GM10266 (cell line): ENCODE measurements around the gene WDPCP.

Source experiments
- DNase-seq: peaks from one replicate; pipeline ENCODE4 v3.0.0; 2012; ENCODE audit errors: extremely low spot score
- TF ChIP-seq, protein P1 (sequence below): IDR thresholded peaks from 2 replicates; pipeline ENCODE4 v1.5.1; 2012; ENCODE audit warnings: mild to moderate bottlenecking, low read depth; ENCODE audit not compliant: control insufficient read depth, insufficient read depth; ENCODE audit errors: missing control alignments

Gene WDPCP

DNA sequence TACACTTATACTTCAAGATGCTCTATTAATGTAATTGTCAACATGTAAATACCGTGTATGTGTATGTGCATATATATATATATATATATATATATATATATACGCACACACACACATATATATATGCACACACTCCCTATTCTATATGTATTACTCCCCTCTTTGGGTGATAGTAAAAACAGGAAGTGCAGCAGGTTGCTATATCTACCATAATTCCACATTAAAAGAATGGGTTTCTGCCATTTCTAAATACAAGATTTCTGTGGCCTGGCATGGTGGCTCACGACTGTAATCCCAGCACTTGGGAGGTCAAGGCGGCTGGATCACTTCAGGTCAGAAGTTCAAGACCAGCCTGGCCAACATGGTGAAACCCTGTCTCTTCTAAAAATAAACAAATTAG lies 460.7 kb downstream of the WDPCP start:
- DNase-seq = no peak
- TF ChIP-seq, protein P1, sequence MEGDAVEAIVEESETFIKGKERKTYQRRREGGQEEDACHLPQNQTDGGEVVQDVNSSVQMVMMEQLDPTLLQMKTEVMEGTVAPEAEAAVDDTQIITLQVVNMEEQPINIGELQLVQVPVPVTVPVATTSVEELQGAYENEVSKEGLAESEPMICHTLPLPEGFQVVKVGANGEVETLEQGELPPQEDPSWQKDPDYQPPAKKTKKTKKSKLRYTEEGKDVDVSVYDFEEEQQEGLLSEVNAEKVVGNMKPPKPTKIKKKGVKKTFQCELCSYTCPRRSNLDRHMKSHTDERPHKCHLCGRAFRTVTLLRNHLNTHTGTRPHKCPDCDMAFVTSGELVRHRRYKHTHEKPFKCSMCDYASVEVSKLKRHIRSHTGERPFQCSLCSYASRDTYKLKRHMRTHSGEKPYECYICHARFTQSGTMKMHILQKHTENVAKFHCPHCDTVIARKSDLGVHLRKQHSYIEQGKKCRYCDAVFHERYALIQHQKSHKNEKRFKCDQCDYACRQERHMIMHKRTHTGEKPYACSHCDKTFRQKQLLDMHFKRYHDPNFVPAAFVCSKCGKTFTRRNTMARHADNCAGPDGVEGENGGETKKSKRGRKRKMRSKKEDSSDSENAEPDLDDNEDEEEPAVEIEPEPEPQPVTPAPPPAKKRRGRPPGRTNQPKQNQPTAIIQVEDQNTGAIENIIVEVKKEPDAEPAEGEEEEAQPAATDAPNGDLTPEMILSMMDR = no peak

DNA sequence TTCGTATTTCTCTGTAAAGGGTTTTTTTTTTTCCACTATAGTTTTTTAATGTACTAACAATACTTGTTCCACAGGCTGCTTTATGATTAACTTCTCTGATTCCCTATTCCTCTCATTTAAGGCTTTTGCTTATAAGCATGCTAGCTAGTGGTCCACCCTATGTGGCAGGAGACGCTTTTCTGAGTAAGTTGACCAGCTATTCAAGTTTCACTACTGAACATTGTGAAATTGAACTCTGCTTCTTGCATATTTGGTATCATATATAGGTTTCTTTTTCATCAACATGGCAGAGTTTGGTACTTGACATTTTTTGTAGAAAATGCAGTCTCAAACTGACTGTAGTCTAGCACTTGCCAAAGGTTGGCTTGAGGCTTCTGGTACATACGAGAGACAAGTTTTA lies 463.4 kb downstream of the WDPCP start:
- TF ChIP-seq, protein P1 = no peak
- no peak for DNase-seq

DNA sequence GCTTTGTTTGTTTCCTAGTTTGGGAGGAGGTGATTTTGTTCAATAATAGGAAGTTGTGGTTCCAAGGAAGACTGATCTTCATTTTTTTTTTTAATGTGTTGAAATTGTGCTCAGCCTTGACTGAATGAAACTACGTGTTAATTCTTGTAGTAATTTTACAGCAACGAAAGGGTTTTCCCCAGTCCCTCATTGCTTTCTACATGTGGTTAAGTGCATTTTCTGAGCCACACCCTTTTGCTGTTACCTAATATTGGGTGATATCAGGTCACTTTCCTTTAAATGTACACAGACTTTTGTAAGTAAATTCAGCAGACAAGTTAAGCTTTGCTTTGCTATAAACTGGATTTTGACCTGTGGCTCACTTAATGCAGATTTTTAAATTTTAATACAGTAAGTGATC lies 464.1 kb downstream of the WDPCP start:
- TF ChIP-seq, protein P1 = no peak
- DNase-seq = peak; percentile 12

DNA sequence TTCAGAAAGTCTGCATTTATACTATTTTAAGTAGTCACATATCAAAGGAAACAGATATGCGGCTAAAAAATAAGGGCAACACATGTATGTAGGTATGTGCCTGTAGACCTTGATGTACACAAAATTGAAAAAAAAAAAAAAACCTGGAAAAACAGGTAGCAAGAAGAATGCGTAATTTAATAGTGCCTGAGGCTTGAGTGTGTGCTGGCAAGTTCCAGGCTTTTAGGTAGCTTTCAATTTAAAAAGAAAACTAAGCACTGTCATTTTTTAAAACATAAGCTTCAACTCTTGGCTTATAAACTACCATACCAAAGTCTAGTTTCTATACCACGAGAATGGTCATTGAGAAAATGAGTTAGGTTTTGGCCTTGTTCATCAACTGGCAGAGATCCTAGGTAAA lies 465.4 kb downstream of the WDPCP start:
- DNase-seq = no peak
- TF ChIP-seq, protein P1 = no peak

DNA sequence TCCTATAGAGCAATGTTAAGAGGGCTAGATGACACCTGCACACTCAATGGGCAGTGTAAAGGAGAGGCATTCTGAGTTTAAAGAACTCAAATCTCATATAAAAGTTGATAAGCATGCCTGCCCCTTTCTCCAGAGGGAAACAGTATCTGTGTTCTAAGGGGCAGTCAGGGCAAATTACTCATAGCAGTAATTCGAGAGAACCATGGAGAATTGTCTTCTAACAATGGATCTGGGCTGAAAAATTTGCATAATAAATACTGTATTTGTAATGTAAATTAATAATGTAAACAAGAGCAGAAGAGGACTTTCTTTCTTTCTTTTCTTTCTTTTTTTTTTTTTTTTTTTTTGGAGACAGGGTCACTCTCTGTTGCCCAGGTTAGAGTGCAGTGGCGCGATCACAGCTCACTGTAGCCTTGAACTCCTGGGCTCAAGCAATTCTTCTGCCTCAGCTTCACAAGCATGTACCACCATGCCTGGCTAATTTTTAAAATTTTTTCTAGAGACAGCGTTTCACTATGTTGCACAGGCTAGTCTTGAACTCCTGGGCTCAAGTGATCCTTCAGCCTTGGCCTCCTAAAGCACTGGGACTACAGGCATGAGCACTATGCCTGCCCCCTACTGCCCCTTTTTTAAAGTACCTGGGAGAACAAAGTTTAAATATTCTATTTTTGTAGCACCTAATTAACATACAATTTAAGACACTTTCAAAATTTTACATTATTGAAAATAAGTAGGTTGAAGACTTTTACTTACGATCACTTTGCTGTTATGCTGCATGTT lies 467.0 kb downstream of the WDPCP start:
- TF ChIP-seq, protein P1 = no peak
- DNase-seq = no peak

DNA sequence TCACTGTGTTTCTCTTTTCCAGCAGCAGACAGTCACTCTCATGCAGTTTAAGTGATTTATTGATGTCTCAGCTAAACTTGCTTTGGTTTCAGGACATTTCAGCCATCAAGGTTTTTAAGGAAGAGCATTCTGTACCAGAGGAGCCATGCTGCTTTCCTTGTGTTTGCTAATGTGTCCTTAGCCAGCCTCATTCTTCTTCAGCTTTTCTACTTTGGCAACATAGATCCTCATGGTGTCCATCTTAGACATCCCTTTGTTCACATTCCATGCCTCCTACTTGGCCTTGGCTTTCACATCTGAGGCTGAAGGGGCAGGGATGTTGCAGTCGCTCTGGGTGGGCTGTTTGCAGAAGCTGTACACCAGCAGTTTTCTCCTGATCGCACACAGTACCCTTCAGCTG lies 469.5 kb downstream of the WDPCP start:
- DNase-seq = no peak
- TF ChIP-seq, protein P1 = no peak

DNA sequence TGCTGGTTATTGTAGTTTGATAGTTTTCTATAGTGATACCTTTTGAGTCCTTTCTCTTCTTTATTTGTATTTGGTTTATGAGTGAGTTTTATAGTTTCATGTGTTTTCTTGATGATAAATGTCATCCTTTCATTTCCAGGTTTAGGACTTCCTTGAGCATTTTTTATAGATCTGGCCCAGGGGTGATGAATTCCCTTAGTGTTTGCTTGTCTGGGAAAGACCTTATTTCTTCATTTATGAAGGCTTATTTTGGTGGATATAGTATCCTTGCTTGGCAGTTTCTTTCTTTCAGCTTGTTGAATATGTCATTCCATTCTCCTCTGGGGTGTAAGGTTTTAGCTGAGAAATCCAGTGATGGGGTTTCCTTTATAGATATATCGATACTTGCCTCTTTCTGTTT lies 483.8 kb downstream of the WDPCP start:
- TF ChIP-seq, protein P1 = no peak
- no peak for DNase-seq
